ENCODE results near the gene DNAJB8.

Gene DNAJB8

GRCh38 chr3:128483657-128484403 is 17.1 kb upstream of the DNAJB8 start:
- no peak for TF ChIP-seq MYC (IDR thresholded peaks at IDR 0.05; ENCODE audit: low read depth, low read length)
- DNase-seq (ENCODE audit: low read depth): no peak
- no peak overlapping the region for H3K4me3 ChIP-seq (ENCODE audit: low read depth, low read length)

DNA sequence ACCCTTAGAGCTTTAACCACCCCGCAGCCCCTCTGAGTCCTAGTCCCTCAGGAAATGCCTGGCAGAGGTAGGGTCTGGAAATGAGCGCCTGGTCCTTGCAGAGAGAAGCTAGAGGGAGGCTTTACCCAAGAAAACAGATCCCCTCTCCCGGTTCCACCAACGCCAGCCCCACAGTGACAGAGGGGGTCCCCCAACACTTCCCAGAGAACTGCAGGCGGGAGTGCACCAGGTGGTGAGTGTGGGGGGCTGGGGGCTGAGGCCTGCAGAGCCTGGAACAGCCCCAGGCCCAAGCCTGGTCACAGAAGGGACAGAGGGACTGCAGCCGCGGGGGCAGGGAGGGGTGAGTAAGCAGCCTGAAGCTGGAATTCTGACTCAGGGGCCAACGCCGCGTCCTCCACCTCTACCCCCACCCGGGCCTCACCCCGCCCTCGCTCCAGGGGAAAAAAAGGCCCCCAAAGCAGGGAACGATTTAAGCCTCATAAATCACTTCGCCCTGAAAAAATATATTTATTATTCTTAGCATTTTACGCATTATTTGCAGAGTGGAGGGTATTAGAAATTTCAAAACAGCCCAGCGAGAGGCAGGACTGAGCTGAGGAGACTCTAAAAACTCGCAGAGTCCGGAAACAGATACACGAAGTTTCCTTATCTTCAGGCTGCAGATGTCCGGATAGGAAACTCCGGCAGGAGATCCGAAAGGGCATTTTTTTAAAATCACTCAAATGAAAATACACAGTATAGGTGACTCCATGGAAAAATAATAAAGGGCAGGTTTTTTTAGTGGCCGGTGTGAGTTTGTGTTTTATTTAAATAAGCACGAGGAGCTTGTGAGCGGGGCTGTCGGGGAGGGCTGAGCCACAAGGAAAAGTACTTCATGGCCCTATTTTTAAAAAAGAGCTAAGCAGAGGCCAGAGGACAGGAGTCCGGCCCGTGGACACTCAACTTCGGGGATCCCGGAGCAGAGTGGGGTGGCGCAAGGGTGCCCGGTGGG is 16.3 kb upstream of the DNAJB8 start:
- DNase-seq (ENCODE audit: low read depth): no peak
- no peak overlapping the region for H3K4me3 ChIP-seq (ENCODE audit: low read depth, low read length)
- no peak for TF ChIP-seq POLR2A (IDR thresholded peaks at IDR 0.05; ENCODE audit: extremely low read depth, insufficient read length)
- TF ChIP-seq CTCF (IDR thresholded peaks at IDR 0.05; ENCODE audit: low read depth, low read length): no peak

- H3K4me3 ChIP-seq (ENCODE audit: low read depth, low read length): no peak overlapping the region
- no peak for DNase-seq (ENCODE audit: low read depth)
- TF ChIP-seq POLR2A (IDR thresholded peaks at IDR 0.05; ENCODE audit: extremely low read depth, insufficient read length) (no peak), MYC (IDR thresholded peaks at IDR 0.05; ENCODE audit: low read depth, low read length) (no peak), CTCF (IDR thresholded peaks at IDR 0.05; ENCODE audit: low read depth, low read length) (no peak)
- TF ChIP-seq, protein P1, sequence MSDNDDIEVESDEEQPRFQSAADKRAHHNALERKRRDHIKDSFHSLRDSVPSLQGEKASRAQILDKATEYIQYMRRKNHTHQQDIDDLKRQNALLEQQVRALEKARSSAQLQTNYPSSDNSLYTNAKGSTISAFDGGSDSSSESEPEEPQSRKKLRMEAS (IDR thresholded peaks at IDR 0.05; ENCODE audit: low read depth, low read length): no peak
Measured at GRCh38 chr3:128482175-128482574, 15.5 kb upstream of the DNAJB8 start.

DNA sequence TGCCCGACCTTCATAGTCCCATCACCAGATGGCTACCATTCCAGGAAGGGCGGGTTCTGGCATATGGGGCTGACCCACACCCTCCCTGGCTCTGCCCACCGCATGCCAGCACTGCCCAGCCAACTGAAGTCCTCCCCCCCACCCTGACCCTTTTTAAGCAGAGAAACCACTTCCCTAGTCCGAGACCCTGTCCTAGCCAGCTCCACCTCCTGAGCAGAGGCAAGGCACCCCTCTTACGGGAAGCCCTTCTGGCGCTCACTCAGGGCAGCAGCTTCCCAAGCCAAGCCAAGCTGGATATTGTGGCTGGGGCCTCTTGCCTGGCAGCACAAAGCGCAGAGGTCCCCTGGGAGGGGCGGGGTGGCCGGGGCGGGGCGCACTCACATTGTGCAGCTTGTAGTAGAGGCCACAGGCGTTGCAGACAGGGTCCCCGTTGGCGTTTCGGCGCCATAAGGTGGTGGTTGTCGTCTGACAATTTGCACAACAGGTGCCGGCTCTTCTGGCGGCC is 14.8 kb upstream of the DNAJB8 start:
- TF ChIP-seq, protein P1 (IDR thresholded peaks at IDR 0.05; ENCODE audit: low read depth, low read length): no peak
- TF ChIP-seq MYC (IDR thresholded peaks at IDR 0.05; ENCODE audit: low read depth, low read length): no peak
- TF ChIP-seq CTCF (IDR thresholded peaks at IDR 0.05; ENCODE audit: low read depth, low read length): no peak
- no peak for TF ChIP-seq POLR2A (IDR thresholded peaks at IDR 0.05; ENCODE audit: extremely low read depth, insufficient read length)
- no peak for DNase-seq (ENCODE audit: low read depth)
- no peak overlapping the region for H3K4me3 ChIP-seq (ENCODE audit: low read depth, low read length)

- DNase-seq (ENCODE audit: low read depth): no peak
- TF ChIP-seq, protein P1 (IDR thresholded peaks at IDR 0.05; ENCODE audit: low read depth, low read length): no peak
- no peak for TF ChIP-seq CTCF (IDR thresholded peaks at IDR 0.05; ENCODE audit: low read depth, low read length)
- TF ChIP-seq POLR2A (IDR thresholded peaks at IDR 0.05; ENCODE audit: extremely low read depth, insufficient read length): no peak
- TF ChIP-seq MYC (IDR thresholded peaks at IDR 0.05; ENCODE audit: low read depth, low read length): no peak
- no peak overlapping the region for H3K4me3 ChIP-seq (ENCODE audit: low read depth, low read length)
Measured at GRCh38 chr3:128480717-128481437, 14.2 kb upstream of the DNAJB8 start.

DNA sequence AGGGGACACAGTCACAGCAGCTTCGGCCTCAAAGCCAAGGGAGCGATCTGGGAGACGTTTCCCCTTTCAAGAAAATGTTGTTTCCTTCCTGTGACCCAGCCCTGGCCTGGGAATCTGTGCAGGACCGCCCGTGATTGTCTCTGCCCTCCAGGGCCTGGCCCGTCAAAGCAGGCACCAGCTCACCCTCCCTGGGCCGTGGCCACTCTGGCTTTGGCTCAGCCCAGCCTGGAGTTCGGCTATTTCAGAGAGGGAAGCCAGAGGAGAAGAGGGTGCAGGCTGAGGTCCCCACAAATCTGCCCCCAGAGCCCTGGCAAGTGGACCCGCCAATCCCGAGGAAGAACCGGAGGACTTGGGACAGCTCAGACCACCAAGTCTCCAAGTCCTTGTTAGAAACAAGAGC is 13.6 kb upstream of the DNAJB8 start:
- no peak overlapping the region for H3K4me3 ChIP-seq (ENCODE audit: low read depth, low read length)
- DNase-seq (ENCODE audit: low read depth): no peak
- no peak for TF ChIP-seq MYC (IDR thresholded peaks at IDR 0.05; ENCODE audit: low read depth, low read length)

All from NB4 (cell line).